Panc1 (cell line): Measurements from ENCODE around the gene RGS12.

ENCODE experiments used
- CTCF ChIP-seq: fragments of 450-650 bp; IDR thresholded peaks from 2 replicates; pipeline ENCODE4 v1.5.1; 2017; ENCODE audit warnings: mild to moderate bottlenecking
- REST ChIP-seq, 2 experiments: IDR thresholded peaks; 2 replicates each; pipeline ENCODE4 v1.6.1; 2011 to 2012; ENCODE audit warnings: low read depth in 2 of 2, control low read depth in 1 of 2, low read length in 1 of 2, mild to moderate bottlenecking in 1 of 2, moderate library complexity in 1 of 2; ENCODE audit not compliant: insufficient read depth in 1 of 2
- SIN3A ChIP-seq: IDR thresholded peaks from 2 replicates; pipeline ENCODE4 v1.6.1; 2012; ENCODE audit warnings: low read depth, mild to moderate bottlenecking, low read length, moderate library complexity, borderline replicate concordance; ENCODE audit not compliant: insufficient read depth

GRCh38 chr4:3243136-3243780 lies 49.6 kb upstream of the RGS12 start:
- no peak for TF ChIP-seq SIN3A
- no peak for TF ChIP-seq CTCF
- TF ChIP-seq REST (IDR thresholded peaks at IDR 0.05; ENCODE audit: insufficient read depth in 1 of 2, low read depth in 2 of 2, low read length in 1 of 2) = no peak
